ENCODE measurements around the gene UBE2V1.
A peak's percentile ranks its signal among the peaks of the same experiment; 100 is the strongest.

Gene UBE2V1

GRCh38 chr20:50042370-50043313, 70.3 kb downstream of the UBE2V1 start:
- no peak overlapping the region for H3K4me3 ChIP-seq (ENCODE audit: low read depth in 1 of 2, low read length in 1 of 2)
- no peak for TF ChIP-seq CTCF (IDR thresholded peaks at IDR 0.05)
- no peaks in the 10 kb centered on the region for H3K9me3 ChIP-seq

GRCh38 chr20:50041246-50041873, 71.6 kb downstream of the UBE2V1 start:
- Histone ChIP-seq H3K27ac (peak overlapping the region; percentile 60), H3K27me3 (no peaks in the 10 kb centered on the region), H3K4me3 (ENCODE audit: low read depth in 1 of 2, low read length in 1 of 2) (no peak overlapping the region), H3K36me3 (no peaks in the 10 kb centered on the region), H3K4me1 (ENCODE audit: control insufficient read depth in 1 of 2, insufficient read depth in 1 of 2, low read depth in 1 of 2, low read length in 1 of 2) (peaks cover 0 to 8% of the 10 kb centered on the region in 2 experiments), H3K9me3 (no peaks in the 10 kb centered on the region)
- no peak for TF ChIP-seq CTCF (IDR thresholded peaks at IDR 0.05)

More at GRCh38 chr20:50042370-50043313, 70.3 kb downstream of the UBE2V1 start:
- Histone ChIP-seq H3K4me1 (ENCODE audit: control insufficient read depth in 1 of 2, insufficient read depth in 1 of 2, low read depth in 1 of 2, low read length in 1 of 2) (peaks cover 9 to 17% of the 10 kb centered on the region in 2 experiments), H3K27me3 (no peaks in the 10 kb centered on the region), H3K27ac (no peak overlapping the region), H3K36me3 (no peaks in the 10 kb centered on the region)

GRCh38 chr20:50040432-50041245, 72.3 kb downstream of the UBE2V1 start:
- Histone ChIP-seq H3K4me1 (ENCODE audit: control insufficient read depth in 1 of 2, insufficient read depth in 1 of 2, low read depth in 1 of 2, low read length in 1 of 2) (peaks cover 0 to 8% of the 10 kb centered on the region in 2 experiments), H3K4me3 (ENCODE audit: low read depth in 1 of 2, low read length in 1 of 2) (no peak overlapping the region), H3K27ac (peak overlapping the region; percentile 60), H3K9me3 (no peaks in the 10 kb centered on the region), H3K36me3 (no peaks in the 10 kb centered on the region), H3K27me3 (no peaks in the 10 kb centered on the region)
- no peak for TF ChIP-seq CTCF (IDR thresholded peaks at IDR 0.05)

GRCh38 chr20:50039706-50040431, 73.1 kb downstream of the UBE2V1 start:
- Histone ChIP-seq H3K27me3 (no peaks in the 10 kb centered on the region), H3K36me3 (no peaks in the 10 kb centered on the region), H3K4me1 (ENCODE audit: control insufficient read depth in 1 of 2, insufficient read depth in 1 of 2, low read depth in 1 of 2, low read length in 1 of 2) (peaks cover 0 to 8% of the 10 kb centered on the region in 2 experiments), H3K4me3 (ENCODE audit: low read depth in 1 of 2, low read length in 1 of 2) (no peak overlapping the region), H3K27ac (no peak overlapping the region), H3K9me3 (no peaks in the 10 kb centered on the region)
- TF ChIP-seq CTCF (IDR thresholded peaks at IDR 0.05) = no peak

GRCh38 chr20:50038574-50038991, 74.4 kb downstream of the UBE2V1 start:
- no peaks in the 10 kb centered on the region for H3K9me3 ChIP-seq
- no peaks in the 10 kb centered on the region for H3K27me3 ChIP-seq
- no peak overlapping the region for H3K4me3 ChIP-seq (ENCODE audit: low read depth in 1 of 2, low read length in 1 of 2)
- H3K27ac ChIP-seq = no peak overlapping the region
- H3K4me1 ChIP-seq (ENCODE audit: control insufficient read depth in 1 of 2, insufficient read depth in 1 of 2, low read depth in 1 of 2, low read length in 1 of 2) = peaks cover 0 to 8% of the 10 kb centered on the region in 2 experiments
- H3K36me3 ChIP-seq = no peaks in the 10 kb centered on the region
- TF ChIP-seq CTCF (IDR thresholded peaks at IDR 0.05) = no peak

All from neutrophil (primary cell).